Esophagus muscularis mucosa (tissue), 4 donors: ENCODE measurements around the gene MED10. TPM values are rescaled to one million over a fixed set of nuclear protein-coding genes. Genes with fewer than 3 reads are reported as not detected.

ENCODE experiments used
- DNase-seq: peaks from one replicate; pipeline ENCODE4 v3.0.0-alpha.2; 2017; ENCODE audit errors: extremely low spot score
- H3K27ac ChIP-seq, 4 donors: fragments of 200-600 bp; sonication (generic); replicated peaks in 1 of 4; 1 replicate in 3 of 4; 2 replicates in 1 of 4; pipeline ENCODE4 v1.5.1; 2016 to 2019; ENCODE audit warnings: mild to moderate bottlenecking in 1 of 4
- H3K27me3 ChIP-seq, 4 donors: fragments of 200-600 bp; sonication (generic); one replicate each; pipeline versions ENCODE4 v1.5.1 to v1.6.0; 2016 to 2019
- H3K36me3 ChIP-seq, 4 donors: fragments of 200-600 bp; sonication (generic); one replicate each; pipeline ENCODE4 v1.5.1; 2016 to 2019
- H3K4me1 ChIP-seq, 4 donors: fragments of 200-600 bp; sonication (generic); one replicate each; pipeline ENCODE4 v1.5.1; 2016 to 2019
- H3K4me3 ChIP-seq, 4 donors: fragments of 200-600 bp; sonication (generic); 1 replicate in 2 of 4; 2 replicates in 2 of 4; pipeline ENCODE4 v1.5.1; 2016 to 2019; ENCODE audit warnings: mild to moderate bottlenecking in 4 of 4, moderate library complexity in 1 of 4
- H3K9me3 ChIP-seq, 4 donors: fragments of 200-600 bp; sonication (generic); 1 replicate in 3 of 4; 2 replicates in 1 of 4; pipeline ENCODE4 v1.5.1; 2016 to 2019
- CTCF ChIP-seq, 3 experiments: fragments of 200-600 bp in 2 of 3; fragments of 450-650 bp in 1 of 3; sonication (generic) in 2 of 3; IDR thresholded peaks; one replicate each; pipeline ENCODE4 v1.5.1; 2017 to 2019; ENCODE audit warnings: antibody characterized with exemption in 3 of 3, mild to moderate bottlenecking in 2 of 3, moderate library complexity in 1 of 3
- EP300 ChIP-seq: sonication (generic); formaldehyde crosslinking; IDR thresholded peaks from one replicate; pipeline ENCODE4 v1.6.1; 2017; ENCODE audit warnings: antibody characterized with exemption
- POLR2A ChIP-seq: fragments of 450-650 bp; IDR thresholded peaks from one replicate; pipeline ENCODE4 v1.6.1; 2017; ENCODE audit warnings: antibody characterized with exemption, moderate library complexity, mild to moderate bottlenecking, low read depth
- POLR2AphosphoS5 ChIP-seq, 2 donors: sonication (generic); formaldehyde crosslinking; IDR thresholded peaks; one replicate each; pipeline ENCODE4 v1.6.1; 2017; ENCODE audit warnings: antibody characterized with exemption in 2 of 2
- WGBS: methylation state at CpG from one replicate; pipeline ENCODE4 v1.1.5; 2018; 5-methylcytosine and 5-hydroxymethylcytosine counted together
- intact Hi-C: fragments of 100-400 bp; cut with DNase I; formaldehyde crosslinking; loops from one replicate; pipeline ENCODE4 v1.15.1; 2023
- total RNA-seq, 4 donors: library from RNA; depleted of rRNA; stranded (reverse); fragments of >200 nt; gene quantifications; one replicate each; pipeline versions ENCODE4 v1.1.0 to v1.2.1, GENCODE V29; 2016

The MED10 gene
- total RNA-seq, 4 donors from 2014 or later: 29.9 to 47.2 (median 35.2) TPM

DNA sequence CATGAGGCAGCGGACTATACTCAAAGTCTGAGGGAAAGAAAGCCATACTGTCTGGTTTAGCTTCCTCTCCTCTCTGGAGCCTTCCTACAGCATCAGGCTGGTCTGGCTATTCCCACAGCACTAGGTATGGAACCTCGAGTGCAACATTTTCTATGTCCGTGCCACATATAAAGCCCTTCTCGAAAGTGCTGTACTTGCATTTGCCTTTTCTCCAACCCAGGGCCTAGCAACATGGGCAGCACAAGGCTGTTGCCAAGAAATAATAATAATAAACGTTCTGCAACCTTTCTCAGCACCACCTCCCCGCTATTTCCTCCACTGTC lies 804 bp downstream of the MED10 start:
- Histone ChIP-seq H3K4me3 (peak overlapping the region; percentile 81 to 98 (median 96)), H3K4me1 (peaks cover 21 to 28% (median 26%) of the 10 kb centered on the region in 4 donors), H3K27me3 (no peaks in the 10 kb centered on the region), H3K27ac (peak overlapping the region; percentile 80 to 93 (median 89)), H3K36me3 (peaks cover 29 to 44% (median 35%) of the 10 kb centered on the region in 4 donors), H3K9me3 (no peaks in the 10 kb centered on the region)
- WGBS: 26% methylated on average over 6 of the region's 6 CpGs
- no peak for TF ChIP-seq POLR2A
- no peak for TF ChIP-seq CTCF (IDR thresholded peaks at IDR 0.05)
- no peak for TF ChIP-seq EP300
- TF ChIP-seq POLR2AphosphoS5 (IDR thresholded peaks at IDR 0.05): no peak
- DNase-seq: no peak
- intact Hi-C loops: loop anchor here (5.0 to 10.0 kb wide), 3 partner anchors 255 to 880 kb away; partner anchors contain the start of genes NSUN2 and SRD5A1

GRCh38 chr5:6376974-6377520 lies 1.3 kb downstream of the MED10 start:
- H3K4me1 ChIP-seq: peaks cover 21 to 28% (median 26%) of the 10 kb centered on the region in 4 donors
- 90% methylated on average over 11 of the region's 11 CpGs for WGBS
- no peaks in the 10 kb centered on the region for H3K9me3 ChIP-seq
- intact Hi-C loops: loop anchor here (5.0 to 10.0 kb wide), 3 partner anchors 255 to 880 kb away; partner anchors contain the start of genes NSUN2 and SRD5A1
- no peaks in the 10 kb centered on the region for H3K27me3 ChIP-seq
- H3K27ac ChIP-seq: peak overlapping the region in 2 of 4 donors; percentile 90 to 93
- no peak for TF ChIP-seq POLR2A
- no peak for TF ChIP-seq POLR2AphosphoS5 (IDR thresholded peaks at IDR 0.05)
- no peak for TF ChIP-seq CTCF (IDR thresholded peaks at IDR 0.05)
- no peak for TF ChIP-seq EP300
- peaks cover 34 to 49% (median 40%) of the 10 kb centered on the region in 4 donors for H3K36me3 ChIP-seq
- no peak for DNase-seq
- peak overlapping the region; percentile 81 to 98 (median 96) for H3K4me3 ChIP-seq

DNA sequence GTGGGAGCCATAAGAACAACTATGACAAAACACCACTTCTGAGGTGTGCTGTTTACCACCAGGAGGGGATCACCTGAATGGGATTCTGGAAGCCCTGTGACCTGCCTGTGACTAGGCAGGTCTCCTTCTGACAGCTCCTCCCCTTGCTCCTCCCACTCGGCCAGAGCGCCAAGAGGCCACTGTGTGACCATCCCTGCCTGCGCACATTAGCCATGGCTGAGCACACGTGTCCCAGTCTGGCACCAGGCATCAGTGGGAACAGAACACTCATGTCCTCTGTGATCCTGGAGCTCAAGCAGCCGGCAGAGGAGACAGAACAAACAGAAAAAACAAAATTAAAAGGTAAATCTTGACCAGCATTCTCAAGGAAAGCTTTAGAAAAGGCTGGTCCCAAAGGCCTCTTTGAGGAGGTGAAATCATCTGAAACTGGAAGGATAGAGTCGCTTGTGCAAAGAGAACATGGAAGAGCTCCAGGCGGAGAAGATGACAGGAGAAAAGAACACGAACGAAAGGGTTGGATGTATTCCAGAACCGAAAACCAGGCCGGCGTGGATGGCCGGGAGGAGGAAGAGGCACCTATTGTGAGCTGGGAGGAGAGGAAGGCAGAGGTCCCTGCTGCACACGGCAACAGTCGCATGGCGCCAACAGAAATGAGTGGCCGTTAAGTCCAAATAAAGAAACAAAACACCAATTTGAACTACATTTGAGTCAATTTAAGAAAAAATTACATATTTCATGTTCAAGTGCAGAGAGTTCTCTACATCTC lies 5.1 kb downstream of the MED10 start:
- TF ChIP-seq POLR2AphosphoS5 (IDR thresholded peaks at IDR 0.05) (no peak), POLR2A (no peak), EP300 (no peak), CTCF (IDR thresholded peaks at IDR 0.05) (no peak)
- no peak for DNase-seq
- H3K4me1 ChIP-seq: peaks cover 16 to 21% (median 19%) of the 10 kb centered on the region in 4 donors
- no peak overlapping the region for H3K4me3 ChIP-seq
- WGBS: 89% methylated on average over 17 of the region's 17 CpGs
- H3K36me3 ChIP-seq: peaks cover 65 to 82% (median 76%) of the 10 kb centered on the region in 4 donors
- intact Hi-C loops: loop anchor here (10.0 kb wide), 1 partner anchor 372 kb away; no protein-coding TSS in a partner anchor
- no peaks in the 10 kb centered on the region for H3K9me3 ChIP-seq
- no peak overlapping the region for H3K27ac ChIP-seq
- no peaks in the 10 kb centered on the region for H3K27me3 ChIP-seq

GRCh38 chr5:6372251-6373080 lies 5.9 kb downstream of the MED10 start:
- H3K27ac ChIP-seq: no peak overlapping the region
- H3K4me1 ChIP-seq: peaks cover 13 to 18% (median 15%) of the 10 kb centered on the region in 4 donors
- intact Hi-C loops: loop anchor here (10.0 kb wide), 1 partner anchor 372 kb away; no protein-coding TSS in a partner anchor
- no peak overlapping the region for H3K4me3 ChIP-seq
- no peak for DNase-seq
- 87% methylated on average over 23 of the region's 23 CpGs for WGBS
- H3K9me3 ChIP-seq: no peaks in the 10 kb centered on the region
- no peak for TF ChIP-seq CTCF (IDR thresholded peaks at IDR 0.05)
- no peak for TF ChIP-seq POLR2AphosphoS5 (IDR thresholded peaks at IDR 0.05)
- no peak for TF ChIP-seq POLR2A
- TF ChIP-seq EP300: no peak
- H3K36me3 ChIP-seq: peaks cover 65 to 90% (median 77%) of the 10 kb centered on the region in 4 donors
- H3K27me3 ChIP-seq: no peaks in the 10 kb centered on the region
